ENCODE measurements around the gene COL6A2.
"Not testable (repeated sequence)": the region's sequence is repeated elsewhere in the genome, so short reads cannot be mapped to it uniquely, and the experiment has no call there.

Gene COL6A2

GRCh38 chr21:46154955-46155513 is 57.1 kb downstream of the COL6A2 start:
- no peak for DNase-seq (ENCODE audit: low read depth in 2 of 2)

GRCh38 chr21:46155514-46156377 is 57.8 kb downstream of the COL6A2 start, which contains the start of gene FTCD:
Gene FTCD (minus strand): TSS chr21:46155579. CDS start chr21:46155523, 56 bp downstream.
- no peak for DNase-seq (ENCODE audit: low read depth in 2 of 2)

GRCh38 chr21:46156378-46156645 is 58.4 kb downstream of the COL6A2 start:
- DNase-seq (ENCODE audit: low read depth in 2 of 2) = no peak

GRCh38 chr21:46156678-46157077 is 58.8 kb downstream of the COL6A2 start:
- DNase-seq (ENCODE audit: low read depth in 2 of 2) = no peak

- no peak for DNase-seq (ENCODE audit: low read depth in 2 of 2)
Measured at GRCh38 chr21:46157396-46157986, 59.6 kb downstream of the COL6A2 start.

GRCh38 chr21:46157987-46158451 is 60.1 kb downstream of the COL6A2 start:
- no peak for DNase-seq (ENCODE audit: low read depth in 2 of 2)

- no peak for DNase-seq (ENCODE audit: low read depth in 2 of 2)
Measured at GRCh38 chr21:46158666-46159300, 60.9 kb downstream of the COL6A2 start.

GRCh38 chr21:46159390-46159789 is 61.5 kb downstream of the COL6A2 start:
- no peak for DNase-seq (ENCODE audit: low read depth in 2 of 2)

GRCh38 chr21:46159841-46160656 is 62.1 kb downstream of the COL6A2 start:
- no peak for DNase-seq (ENCODE audit: low read depth in 2 of 2)

GRCh38 chr21:46160657-46160906 is 62.7 kb downstream of the COL6A2 start:
- DNase-seq (ENCODE audit: low read depth in 2 of 2) = no peak

GRCh38 chr21:46160907-46161632 is 63.2 kb downstream of the COL6A2 start:
- no peak for DNase-seq (ENCODE audit: low read depth in 2 of 2)

GRCh38 chr21:46161633-46162592 is 64.0 kb downstream of the COL6A2 start:
- no peak for DNase-seq (ENCODE audit: low read depth in 2 of 2)

- no peak for DNase-seq (ENCODE audit: low read depth in 2 of 2)
Measured at GRCh38 chr21:46163380-46163779, 65.5 kb downstream of the COL6A2 start.

GRCh38 chr21:46165098-46165497 is 67.2 kb downstream of the COL6A2 start:
- no peak for DNase-seq (ENCODE audit: low read depth in 2 of 2)

- no peak for DNase-seq (ENCODE audit: low read depth in 2 of 2)
Measured at GRCh38 chr21:46168238-46168637, 70.3 kb downstream of the COL6A2 start.

GRCh38 chr21:46168659-46169386 is 70.9 kb downstream of the COL6A2 start:
- no peak for DNase-seq (ENCODE audit: low read depth in 2 of 2)

- not testable (repeated sequence) for DNase-seq (ENCODE audit: low read depth in 2 of 2)
Measured at GRCh38 chr21:46170436-46171193, 72.7 kb downstream of the COL6A2 start.

GRCh38 chr21:46171585-46171984 is 73.7 kb downstream of the COL6A2 start:
- DNase-seq (ENCODE audit: low read depth in 2 of 2) = no peak

Data from activated CD4-positive, alpha-beta T cell treated with anti-CD3 and anti-CD28 coated beads for 24 hours (primary cell).